CD14-positive monocyte (primary cell): Measurements from ENCODE around the gene CEACAM4. TPM values are rescaled to one million over a fixed set of nuclear protein-coding genes. Genes with fewer than 3 reads are reported as not detected.
A peak's percentile ranks its signal among the peaks of the same experiment; 100 is the strongest.

Experiments
- DNase-seq, 3 donors: peaks; one replicate each; pipeline ENCODE4 v3.0.0-alpha.2; 2011 to 2022
- H2AFZ ChIP-seq: 2 replicates; pipeline ENCODE4 v1.6.0; 2012; ENCODE audit warnings: mild to moderate bottlenecking, low read depth, low read length, inconsistent platforms; ENCODE audit not compliant: insufficient read depth, poor library complexity, severe bottlenecking
- H3K27ac ChIP-seq, 2 donors: 1 replicate in 1 of 2; 2 replicates in 1 of 2; pipeline ENCODE4 v1.5.1; 2012 to 2013; ENCODE audit warnings: low read length in 2 of 2, control low read depth in 1 of 2, inconsistent platforms in 1 of 2, low read depth in 1 of 2, mild to moderate bottlenecking in 1 of 2
- H3K27me3 ChIP-seq, 2 donors: one replicate each; pipeline versions ENCODE4 v1.6.0 to v1.6.1; 2011 to 2013; ENCODE audit warnings: low read length in 2 of 2; ENCODE audit not compliant: control insufficient read depth in 2 of 2, insufficient read depth in 2 of 2
- H3K36me3 ChIP-seq, 2 donors: replicated peaks in 1 of 2; 1 replicate in 1 of 2; 2 replicates in 1 of 2; pipeline versions ENCODE4 v1.5.1 to v1.6.1; 2012 to 2013; ENCODE audit warnings: low read length in 2 of 2, control low read depth in 1 of 2, inconsistent platforms in 1 of 2, mild to moderate bottlenecking in 1 of 2; ENCODE audit not compliant: insufficient read depth in 2 of 2, control insufficient read depth in 1 of 2
- H3K4me1 ChIP-seq, 2 donors: 1 replicate in 1 of 2; 2 replicates in 1 of 2; pipeline versions ENCODE4 v1.5.1 to v1.6.1; 2012 to 2013; ENCODE audit warnings: low read length in 2 of 2, control low read depth in 1 of 2, inconsistent platforms in 1 of 2, mild to moderate bottlenecking in 1 of 2, moderate library complexity in 1 of 2; ENCODE audit not compliant: insufficient read depth in 2 of 2, control insufficient read depth in 1 of 2
- H3K4me2 ChIP-seq: replicated peaks from 2 replicates; pipeline ENCODE3; 2012; ENCODE audit warnings: low read length, moderate library complexity, mild to moderate bottlenecking; ENCODE audit not compliant: poor library complexity, severe bottlenecking; ENCODE audit errors: extremely low read depth
- H3K4me3 ChIP-seq, 3 experiments: fragments of 200-600 bp in 1 of 3; sonication (generic) in 1 of 3; replicated peaks in 1 of 3; 1 replicate in 2 of 3; 2 replicates in 1 of 3; pipeline ENCODE4 v1.5.1; 2011 to 2013; ENCODE audit warnings: low read length in 3 of 3, mild to moderate bottlenecking in 3 of 3, control low read depth in 2 of 3, low read depth in 2 of 3, inconsistent platforms in 1 of 3, moderate library complexity in 1 of 3
- H3K79me2 ChIP-seq: 2 replicates; pipeline ENCODE4 v1.6.0; 2012; ENCODE audit warnings: mild to moderate bottlenecking, control low read depth, inconsistent platforms, low read length, moderate library complexity; ENCODE audit not compliant: insufficient read depth
- H3K9ac ChIP-seq: 2 replicates; pipeline ENCODE4 v1.6.0; 2017; ENCODE audit warnings: low read length, mild to moderate bottlenecking; ENCODE audit not compliant: insufficient read depth, poor library complexity, severe bottlenecking
- H3K9me3 ChIP-seq, 2 donors: replicated peaks in 1 of 2; 1 replicate in 1 of 2; 2 replicates in 1 of 2; pipeline versions ENCODE4 v1.5.1 to v1.6.1; 2012 to 2013; ENCODE audit warnings: low read length in 2 of 2, control low read depth in 1 of 2; ENCODE audit not compliant: control insufficient read depth in 1 of 2, insufficient read depth in 1 of 2
- H4K20me1 ChIP-seq: 2 replicates; pipeline ENCODE4 v1.6.0; 2012; ENCODE audit warnings: mild to moderate bottlenecking, low read length, control low read depth, moderate library complexity; ENCODE audit not compliant: insufficient read depth
- H3K27ac Mint-ChIP-seq, 7 donors: one replicate each; pipeline ENCODE4 v1.8.0; 2020; ENCODE audit warnings: mild to moderate bottlenecking in 7 of 7, mixed read lengths in 7 of 7, moderate library complexity in 6 of 7, inconsistent platforms in 2 of 7
- H3K27me3 Mint-ChIP-seq, 3 donors: one replicate each; pipeline ENCODE4 v1.8.0; 2021 to 2022; ENCODE audit warnings: low read depth in 3 of 3, mild to moderate bottlenecking in 3 of 3, mixed read lengths in 3 of 3, moderate library complexity in 3 of 3, inconsistent platforms in 1 of 3
- H3K36me3 Mint-ChIP-seq, 2 donors: one replicate each; pipeline ENCODE4 v1.8.0; 2020; ENCODE audit warnings: mixed read lengths in 2 of 2, inconsistent platforms in 1 of 2, mild to moderate bottlenecking in 1 of 2
- H3K4me1 Mint-ChIP-seq: one replicate; pipeline ENCODE4 v1.8.0; 2020; ENCODE audit warnings: mild to moderate bottlenecking, mixed read lengths
- H3K4me3 Mint-ChIP-seq, 2 donors: one replicate each; pipeline ENCODE4 v1.8.0; 2020; ENCODE audit warnings: mild to moderate bottlenecking in 2 of 2, mixed read lengths in 2 of 2, moderate library complexity in 1 of 2
- H3K9me3 Mint-ChIP-seq, 7 donors: one replicate each; pipeline ENCODE4 v1.8.0; 2020 to 2022; ENCODE audit warnings: mixed read lengths in 7 of 7, mild to moderate bottlenecking in 6 of 7, moderate library complexity in 6 of 7, inconsistent platforms in 2 of 7
- WGBS: methylation state at CpG from one replicate; pipeline ENCODE4 v1.1.5; 2013; ENCODE audit warnings: missing lambda C conversion rate; ENCODE audit not compliant: insufficient coverage; 5-methylcytosine and 5-hydroxymethylcytosine counted together
- intact Hi-C, 2 donors: fragments of 100-400 bp; cut with micrococcal nuclease; formaldehyde crosslinking; loops; one replicate each; pipeline versions ENCODE4 v1.15.0 to v1.15.1; 2023
- polyA plus RNA-seq, 3 donors: library from polyadenylated mRNA; depleted of rRNA in 1 of 3; unstranded in 2 of 3; stranded (reverse) in 1 of 3; fragments of 300-500 nt in 2 of 3; fragments of >200 nt in 1 of 3; fragmentation: Illumina TruSeq in 2 of 3; gene quantifications; 1 replicate in 2 of 3; 2 replicates in 1 of 3; pipeline ENCODE4 v1.2.3, GENCODE V29; 2012 to 2021
- TF ChIP-seq, protein P1 (sequence below): fragments of 200-600 bp; IDR thresholded peaks from one replicate; pipeline ENCODE4 v1.8.0; 2022; ENCODE audit warnings: antibody characterized with exemption, mild to moderate bottlenecking

Gene CEACAM4
- polyA plus RNA-seq, 3 donors = 23.1 to 40.7 (median 27.5) TPM

DNA sequence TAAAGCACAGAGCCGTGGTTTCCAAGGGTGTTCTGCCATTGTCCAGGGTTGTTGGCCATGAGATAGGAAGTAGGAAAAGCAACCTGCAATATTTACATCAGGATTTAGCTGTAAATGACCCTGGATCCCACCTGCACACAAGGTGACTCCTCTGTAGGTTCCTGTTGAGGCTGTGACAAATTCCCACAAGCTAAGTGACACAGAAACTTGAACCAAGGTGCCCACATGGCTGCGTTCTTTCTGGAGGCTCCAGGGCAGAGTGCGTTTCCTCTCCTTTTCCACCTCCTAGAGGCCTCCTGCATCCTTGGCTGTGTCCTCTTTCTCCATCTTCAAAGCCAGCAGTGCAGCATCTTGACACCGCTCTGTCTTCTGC lies 39.0 kb downstream of the CEACAM4 start:
- DNase-seq = no peak
- WGBS = 100% methylated on average over 2 of the region's 4 CpGs
- intact Hi-C loops = no loop called here

DNA sequence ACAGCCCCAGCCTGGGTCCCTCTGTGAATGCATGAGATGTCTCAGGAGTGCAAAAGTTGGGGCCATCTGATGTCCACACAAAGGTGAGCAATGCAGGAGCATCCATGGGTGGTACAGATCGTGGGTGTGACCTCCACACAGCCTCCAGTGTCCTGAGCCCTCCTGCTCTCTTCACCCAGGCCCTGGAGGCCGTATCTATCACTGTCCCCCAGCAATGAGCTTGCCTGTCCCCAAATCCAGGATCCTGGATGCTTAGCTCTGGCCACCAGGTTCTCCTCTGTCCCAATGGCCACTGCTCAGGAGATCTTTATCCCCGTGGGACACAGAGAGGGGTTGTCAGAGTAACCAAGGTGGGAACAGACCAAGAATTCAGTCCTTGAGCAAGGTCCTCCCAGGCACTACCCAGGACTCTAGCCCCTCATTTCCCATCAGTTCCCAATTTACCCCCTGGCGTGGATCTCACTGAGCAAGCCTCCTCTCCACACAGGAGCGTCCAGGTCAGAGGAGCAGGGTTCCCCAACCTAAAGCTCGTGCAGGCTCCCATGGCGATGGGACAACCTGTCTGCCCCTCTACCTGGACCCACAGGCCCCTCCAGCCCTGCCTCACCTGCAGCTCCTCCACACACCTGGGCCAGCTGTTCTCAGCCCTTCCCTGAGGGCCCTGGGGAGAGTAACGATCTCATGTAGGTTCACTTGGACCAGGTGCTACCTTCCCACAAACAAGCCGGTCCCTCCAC lies 39.6 kb downstream of the CEACAM4 start:
- intact Hi-C loops = no loop called here
- TF ChIP-seq, protein P1, sequence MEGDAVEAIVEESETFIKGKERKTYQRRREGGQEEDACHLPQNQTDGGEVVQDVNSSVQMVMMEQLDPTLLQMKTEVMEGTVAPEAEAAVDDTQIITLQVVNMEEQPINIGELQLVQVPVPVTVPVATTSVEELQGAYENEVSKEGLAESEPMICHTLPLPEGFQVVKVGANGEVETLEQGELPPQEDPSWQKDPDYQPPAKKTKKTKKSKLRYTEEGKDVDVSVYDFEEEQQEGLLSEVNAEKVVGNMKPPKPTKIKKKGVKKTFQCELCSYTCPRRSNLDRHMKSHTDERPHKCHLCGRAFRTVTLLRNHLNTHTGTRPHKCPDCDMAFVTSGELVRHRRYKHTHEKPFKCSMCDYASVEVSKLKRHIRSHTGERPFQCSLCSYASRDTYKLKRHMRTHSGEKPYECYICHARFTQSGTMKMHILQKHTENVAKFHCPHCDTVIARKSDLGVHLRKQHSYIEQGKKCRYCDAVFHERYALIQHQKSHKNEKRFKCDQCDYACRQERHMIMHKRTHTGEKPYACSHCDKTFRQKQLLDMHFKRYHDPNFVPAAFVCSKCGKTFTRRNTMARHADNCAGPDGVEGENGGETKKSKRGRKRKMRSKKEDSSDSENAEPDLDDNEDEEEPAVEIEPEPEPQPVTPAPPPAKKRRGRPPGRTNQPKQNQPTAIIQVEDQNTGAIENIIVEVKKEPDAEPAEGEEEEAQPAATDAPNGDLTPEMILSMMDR = no peak
- Mint-ChIP-seq H3K4me3 (no peak overlapping the region), H3K4me1 (peaks cover 6% of the 10 kb centered on the region), H3K36me3 (peaks cover 42 to 44% of the 10 kb centered on the region in 2 donors), H3K27me3 (peaks cover 3 to 7% (median 5%) of the 10 kb centered on the region in 3 donors), H3K27ac (peak overlapping the region in 1 of 7 donors; percentile 23), H3K9me3 (peaks cover 2 to 10% (median 9%) of the 10 kb centered on the region in 7 donors)
- Histone ChIP-seq H3K4me1 (peaks cover 0 to 4% of the 10 kb centered on the region in 2 donors), H3K9me3 (peaks cover 5% of the 10 kb centered on the region in 2 donors), H3K36me3 (peaks cover 16 to 45% of the 10 kb centered on the region in 2 donors), H4K20me1 (no peaks in the 10 kb centered on the region), H3K79me2 (no peaks in the 10 kb centered on the region), H3K9ac (no peak overlapping the region), H2AFZ (no peak overlapping the region), H3K4me3 (no peak overlapping the region), H3K27me3 (no peaks in the 10 kb centered on the region), H3K27ac (no peak overlapping the region), H3K4me2 (no peak overlapping the region)
- no peak for DNase-seq
- 90% methylated on average over 7 of the region's 9 CpGs for WGBS

More for the DNA sequence above, 39.0 kb downstream of the CEACAM4 start:
- TF ChIP-seq, protein P1 = no peak
- H3K27me3 ChIP-seq = no peaks in the 10 kb centered on the region
- Mint-ChIP-seq H3K27me3 (peaks cover 3 to 12% (median 5%) of the 10 kb centered on the region in 3 donors), H3K9me3 (peaks cover 0 to 6% (median 4%) of the 10 kb centered on the region in 7 donors), H3K27ac (no peak overlapping the region), H3K4me3 (no peak overlapping the region), H3K4me1 (peaks cover 6% of the 10 kb centered on the region), H3K36me3 (peaks cover 38 to 39% of the 10 kb centered on the region in 2 donors)
- H3K4me2 ChIP-seq = no peak overlapping the region
- no peaks in the 10 kb centered on the region for H4K20me1 ChIP-seq
- H3K79me2 ChIP-seq = no peaks in the 10 kb centered on the region
- H3K9ac ChIP-seq = no peak overlapping the region
- no peak overlapping the region for H2AFZ ChIP-seq
- no peak overlapping the region for H3K27ac ChIP-seq
- H3K4me1 ChIP-seq = peaks cover 0 to 4% of the 10 kb centered on the region in 2 donors
- no peak overlapping the region for H3K4me3 ChIP-seq
- H3K9me3 ChIP-seq = no peaks in the 10 kb centered on the region
- peaks cover 13 to 39% of the 10 kb centered on the region in 2 donors for H3K36me3 ChIP-seq
